Activated naive CD8-positive, alpha-beta T cell treated with anti-CD3 and anti-CD28 coated beads, Interleukin-2, amount 50 U/mL, for 24 hours (primary cell): ENCODE measurements around the gene GSTM1.
"Not testable (repeated sequence)": the region's sequence is repeated elsewhere in the genome, so short reads cannot be mapped to it uniquely, and the experiment has no call there.

Experiments
- ATAC-seq: fragments of 150-1000 bp; cut with Tn5 transposase; one replicate; pipeline ENCODE4 v1.10.0; 2021
- DNase-seq: peaks from one replicate; pipeline ENCODE4 v3.0.0; 2021
- H3K27ac Mint-ChIP-seq: one replicate; pipeline ENCODE4 v1.8.0; 2021; ENCODE audit warnings: mild to moderate bottlenecking, mixed read lengths
- H3K27me3 Mint-ChIP-seq: one replicate; pipeline ENCODE4 v1.8.0; 2021; ENCODE audit warnings: mixed read lengths
- H3K36me3 Mint-ChIP-seq: one replicate; pipeline ENCODE4 v1.8.0; 2021; ENCODE audit warnings: low read depth, mixed read lengths
- H3K4me1 Mint-ChIP-seq: one replicate; pipeline ENCODE4 v1.8.0; 2021; ENCODE audit warnings: mixed read lengths
- H3K4me3 Mint-ChIP-seq: one replicate; pipeline ENCODE4 v1.8.0; 2021; ENCODE audit warnings: mild to moderate bottlenecking, moderate library complexity, mixed read lengths
- H3K9me3 Mint-ChIP-seq: one replicate; pipeline ENCODE4 v1.8.0; 2021; ENCODE audit warnings: mixed read lengths

Gene GSTM1

DNA sequence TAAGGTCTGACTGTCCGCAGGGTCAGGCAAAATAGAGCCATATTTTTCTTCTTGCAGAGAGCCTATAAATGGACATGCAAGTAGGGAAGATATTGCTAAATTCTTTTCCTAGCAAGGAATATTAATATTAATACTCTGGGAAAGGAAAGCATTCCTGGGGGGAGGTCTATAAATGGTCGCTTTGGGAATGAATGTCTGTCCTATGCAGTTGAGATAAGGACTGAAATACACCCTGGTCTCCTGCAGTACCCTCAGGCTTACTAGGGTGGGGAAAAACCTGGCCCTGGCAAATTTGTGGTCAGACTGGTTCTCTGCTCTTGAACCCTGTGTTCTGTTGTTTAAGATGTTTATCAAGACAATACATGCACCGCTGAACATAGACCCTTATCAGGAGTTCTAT lies 15.3 kb downstream of the GSTM1 start:
- not testable (repeated sequence) for H3K9me3 Mint-ChIP-seq, H3K27ac Mint-ChIP-seq, DNase-seq, H3K4me1 Mint-ChIP-seq, ATAC-seq, H3K27me3 Mint-ChIP-seq, H3K36me3 Mint-ChIP-seq, H3K4me3 Mint-ChIP-seq

DNA sequence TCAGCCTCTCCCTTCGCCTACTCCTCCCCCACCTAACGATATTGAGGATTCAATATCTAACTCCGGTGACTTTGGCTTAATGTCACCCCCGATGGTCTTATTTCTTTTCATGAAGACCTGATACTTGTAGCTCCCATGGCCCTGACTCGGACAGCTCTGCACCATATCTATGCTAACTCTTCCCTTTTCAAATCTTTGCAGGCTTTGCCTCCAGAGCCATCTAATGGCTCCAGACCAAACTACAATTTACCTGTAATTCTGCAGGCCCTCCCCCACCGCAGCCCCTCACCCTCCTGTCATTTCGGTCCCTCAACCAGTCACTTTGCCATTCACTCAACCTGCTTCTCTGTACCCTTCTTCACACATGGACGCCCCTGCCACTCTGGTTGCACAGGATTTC lies 16.6 kb downstream of the GSTM1 start:
- no peak overlapping the region for H3K4me3 Mint-ChIP-seq
- no peak overlapping the region for H3K27ac Mint-ChIP-seq
- H3K27me3 Mint-ChIP-seq: no peaks in the 10 kb centered on the region
- no peaks in the 10 kb centered on the region for H3K4me1 Mint-ChIP-seq
- H3K36me3 Mint-ChIP-seq: peaks cover 10% of the 10 kb centered on the region
- peaks cover 9% of the 10 kb centered on the region for H3K9me3 Mint-ChIP-seq
- DNase-seq (no peak), ATAC-seq (no peak)

DNA sequence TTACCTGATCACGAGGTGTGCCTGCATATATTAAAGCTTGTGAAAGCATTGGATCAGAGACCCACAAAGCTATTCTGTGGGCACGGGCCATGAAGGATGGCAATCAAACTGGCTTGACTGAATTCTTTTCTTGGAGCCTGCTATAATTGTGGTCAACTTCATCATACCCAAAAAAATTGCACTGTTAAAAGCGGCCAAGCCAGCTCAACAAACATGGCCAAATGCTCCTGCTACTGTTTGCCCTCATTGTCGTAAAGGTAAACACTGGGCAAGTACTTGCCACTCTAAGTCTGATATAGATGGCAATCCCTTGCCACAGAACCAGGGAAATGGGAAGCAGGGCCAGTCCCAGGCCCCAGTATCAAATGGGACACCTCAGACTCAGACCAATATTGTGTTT lies 17.8 kb downstream of the GSTM1 start:
- Mint-ChIP-seq H3K4me1 (no peaks in the 10 kb centered on the region), H3K36me3 (peaks cover 11% of the 10 kb centered on the region), H3K27me3 (no peaks in the 10 kb centered on the region), H3K9me3 (peaks cover 13% of the 10 kb centered on the region), H3K4me3 (no peak overlapping the region), H3K27ac (no peak overlapping the region)
- ATAC-seq (no peak), DNase-seq (no peak)

DNA sequence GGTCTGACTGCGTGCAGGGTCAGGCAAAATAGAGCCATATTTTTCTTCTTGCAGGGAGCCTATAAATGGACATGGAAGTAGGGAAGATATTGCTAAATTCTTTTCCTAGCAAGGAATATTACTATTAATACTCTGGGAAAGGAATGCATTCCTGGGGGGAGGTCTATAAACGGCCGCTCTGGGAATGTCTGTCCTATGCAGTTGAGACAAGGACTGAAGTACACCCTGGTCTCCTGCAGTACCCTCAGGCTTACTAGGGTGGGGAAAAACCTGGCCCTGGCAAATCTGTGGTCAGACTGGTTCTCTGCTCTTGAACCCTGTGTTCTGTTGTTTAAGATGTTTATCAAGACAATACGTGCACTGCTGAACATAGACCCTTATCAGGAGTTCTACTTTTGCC lies 21.3 kb downstream of the GSTM1 start:
- not testable (repeated sequence) for DNase-seq, H3K4me3 Mint-ChIP-seq, H3K27me3 Mint-ChIP-seq, ATAC-seq, H3K27ac Mint-ChIP-seq, H3K4me1 Mint-ChIP-seq
- Mint-ChIP-seq H3K9me3 (peaks cover 13% of the 10 kb centered on the region), H3K36me3 (peaks cover 11% of the 10 kb centered on the region)

DNA sequence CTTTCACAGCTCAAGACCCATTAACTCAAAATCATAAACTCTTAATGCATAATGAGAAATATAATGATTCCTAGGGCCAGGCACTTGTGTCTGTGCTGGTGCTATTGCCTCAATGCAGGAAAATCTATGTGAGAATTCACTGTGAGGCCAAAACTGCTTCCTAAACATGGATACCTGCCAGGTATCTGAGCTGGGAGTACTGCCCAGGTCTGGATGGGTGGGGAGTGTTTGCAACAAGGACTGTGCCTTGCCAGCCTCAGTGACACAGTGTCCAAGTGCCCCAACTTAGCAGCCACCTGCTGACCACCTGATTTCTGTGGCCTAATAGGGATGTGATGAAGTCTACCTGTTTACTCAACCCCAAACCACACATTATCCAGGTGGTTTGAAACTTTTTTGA lies 22.2 kb downstream of the GSTM1 start:
- peaks cover 13% of the 10 kb centered on the region for H3K9me3 Mint-ChIP-seq
- H3K27me3 Mint-ChIP-seq: peaks cover 14% of the 10 kb centered on the region
- H3K27ac Mint-ChIP-seq, H3K4me3 Mint-ChIP-seq, H3K36me3 Mint-ChIP-seq, ATAC-seq, DNase-seq, H3K4me1 Mint-ChIP-seq: not testable (repeated sequence)

DNA sequence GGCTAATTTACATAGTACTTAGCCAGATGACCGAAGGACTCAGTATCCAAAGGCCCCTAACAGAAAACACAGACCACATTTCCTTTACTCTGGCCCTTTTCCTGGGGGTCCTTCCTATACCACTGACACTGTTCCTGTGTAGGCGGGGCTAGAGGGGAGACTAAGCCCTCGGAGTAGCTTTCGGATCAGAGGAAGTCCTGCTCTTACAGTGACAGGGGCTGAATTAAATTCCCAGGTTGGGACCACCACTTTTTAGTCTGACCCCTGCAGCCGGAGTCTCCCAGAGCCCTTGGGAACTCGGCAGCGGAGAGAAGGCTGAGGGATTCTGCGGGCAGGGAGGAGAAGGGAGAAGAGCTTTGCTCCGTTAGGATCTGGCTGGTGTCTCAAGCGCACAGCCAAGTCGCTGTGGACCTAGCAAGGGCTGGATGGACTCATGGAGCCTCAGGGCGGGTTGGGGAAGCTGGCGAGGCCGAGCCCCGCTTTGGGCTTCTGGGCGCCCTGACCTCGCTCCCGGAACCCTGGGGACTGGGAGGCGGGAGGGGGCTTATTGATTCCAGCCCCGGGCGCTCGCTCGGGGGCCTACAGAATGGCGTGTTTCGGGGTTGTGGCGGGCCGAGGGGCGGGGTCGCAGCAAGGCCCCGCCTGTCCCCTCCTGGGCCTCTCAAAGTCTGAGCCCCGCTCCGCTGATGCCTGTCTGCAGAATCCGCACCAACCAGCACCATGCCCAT lies 24.1 kb downstream of the GSTM1 start, which contains the start of gene GSTM5:
TSS of gene GSTM5 (plus strand) at position 659 of the 728 bp plus-strand sequence. CDS start at position 721, 62 bp downstream.
- not testable (repeated sequence) for H3K4me1 Mint-ChIP-seq, DNase-seq, H3K36me3 Mint-ChIP-seq
- peak within 1 kb of the TSS; percentile 65 for H3K27ac Mint-ChIP-seq
- ATAC-seq: peak; percentile 57
- peaks cover 19% of the 10 kb centered on the region for H3K27me3 Mint-ChIP-seq
- H3K4me3 Mint-ChIP-seq: peak within 1 kb of the TSS; percentile 63
- H3K9me3 Mint-ChIP-seq: peaks cover 13% of the 10 kb centered on the region

DNA sequence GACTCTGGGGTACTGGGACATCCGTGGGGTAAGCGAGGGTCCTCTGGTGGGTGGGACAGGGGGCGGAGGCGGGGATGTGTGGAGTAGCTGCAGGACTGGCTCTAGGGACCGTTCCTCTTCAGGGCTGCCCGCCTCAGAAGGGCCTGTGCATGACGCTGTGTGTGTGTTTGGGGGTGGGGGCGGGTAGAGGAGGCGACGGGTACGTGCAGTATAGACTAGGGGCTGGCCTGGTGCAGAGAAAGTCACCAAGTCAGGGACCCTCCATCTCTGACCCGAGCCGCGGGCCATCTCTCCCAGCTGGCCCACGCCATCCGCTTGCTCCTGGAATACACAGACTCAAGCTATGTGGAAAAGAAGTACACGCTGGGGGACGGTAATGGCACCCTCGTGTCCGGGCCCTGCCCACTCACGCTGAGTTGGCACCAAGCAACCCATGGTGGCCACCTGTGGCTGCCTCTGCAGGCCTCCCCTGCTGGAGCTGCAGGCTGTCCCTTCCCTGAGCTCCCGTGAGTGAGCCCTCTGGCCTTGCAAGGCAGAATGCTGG lies 24.8 kb downstream of the GSTM1 start:
- peaks cover 2% of the 10 kb centered on the region for H3K4me1 Mint-ChIP-seq
- H3K27me3 Mint-ChIP-seq: peaks cover 19% of the 10 kb centered on the region
- peaks cover 13% of the 10 kb centered on the region for H3K9me3 Mint-ChIP-seq
- H3K27ac Mint-ChIP-seq: no peak overlapping the region
- ATAC-seq: peak; percentile 16
- no peak for DNase-seq
- H3K4me3 Mint-ChIP-seq: peak overlapping the region; percentile 21
- H3K36me3 Mint-ChIP-seq: peaks cover 7% of the 10 kb centered on the region

DNA sequence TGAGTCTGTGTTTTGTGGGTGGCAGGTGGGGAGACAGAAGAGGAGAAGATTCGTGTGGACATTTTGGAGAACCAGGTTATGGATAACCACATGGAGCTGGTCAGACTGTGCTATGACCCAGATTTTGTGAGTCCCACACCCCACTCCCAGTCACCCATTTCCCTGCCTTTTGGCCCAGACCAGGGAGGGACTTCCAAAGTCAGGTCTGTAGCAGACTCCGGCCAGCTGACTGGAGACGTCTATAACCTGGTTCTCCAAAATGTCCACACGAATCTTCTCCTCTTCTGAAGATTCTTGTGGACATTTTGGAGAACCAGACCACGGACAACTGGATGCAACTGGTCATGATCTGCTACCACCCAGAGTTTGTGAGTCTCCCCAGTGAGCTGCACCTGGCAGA lies 26.0 kb downstream of the GSTM1 start:
- DNase-seq: no peak
- Mint-ChIP-seq H3K4me1 (peaks cover 2% of the 10 kb centered on the region), H3K36me3 (peaks cover 2% of the 10 kb centered on the region), H3K27ac (no peak overlapping the region), H3K27me3 (peaks cover 19% of the 10 kb centered on the region), H3K4me3 (no peak overlapping the region), H3K9me3 (peaks cover 7% of the 10 kb centered on the region)
- no peak for ATAC-seq

DNA sequence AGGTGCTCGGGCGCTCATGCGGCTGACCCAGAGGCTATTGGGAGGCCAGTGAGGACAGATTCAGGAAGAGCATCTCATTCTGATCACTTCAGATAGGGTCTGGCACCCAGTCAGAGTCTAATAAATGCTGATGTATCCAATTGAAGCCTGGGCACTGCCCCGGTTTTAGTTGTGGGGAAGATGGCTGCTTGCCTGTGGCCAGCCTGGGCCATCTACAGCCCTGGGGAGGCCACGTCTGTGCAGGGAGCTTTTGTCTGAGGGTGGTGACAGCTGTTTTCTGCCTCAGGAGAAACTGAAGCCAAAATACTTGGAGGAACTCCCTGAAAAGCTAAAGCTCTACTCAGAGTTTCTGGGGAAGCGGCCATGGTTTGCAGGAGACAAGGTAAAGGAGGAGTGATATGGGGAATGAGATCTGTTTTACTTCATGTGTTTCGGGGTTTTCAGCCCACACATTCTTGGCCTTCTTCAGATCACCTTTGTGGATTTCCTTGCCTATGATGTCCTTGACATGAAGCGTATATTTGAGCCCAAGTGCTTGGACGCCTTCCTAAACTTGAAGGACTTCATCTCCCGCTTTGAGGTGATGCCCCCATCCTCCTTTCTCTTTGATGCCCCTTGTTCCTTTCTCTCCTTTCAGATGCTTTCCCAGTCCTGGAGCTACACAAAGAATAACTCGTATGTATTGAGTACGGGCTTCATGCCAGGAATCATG lies 27.2 kb downstream of the GSTM1 start:
- H3K9me3 Mint-ChIP-seq: no peaks in the 10 kb centered on the region
- no peak overlapping the region for H3K27ac Mint-ChIP-seq
- no peak overlapping the region for H3K4me3 Mint-ChIP-seq
- DNase-seq (no peak), ATAC-seq (no peak)
- H3K36me3 Mint-ChIP-seq: no peaks in the 10 kb centered on the region
- H3K4me1 Mint-ChIP-seq: peaks cover 7% of the 10 kb centered on the region
- H3K27me3 Mint-ChIP-seq: peaks cover 19% of the 10 kb centered on the region

DNA sequence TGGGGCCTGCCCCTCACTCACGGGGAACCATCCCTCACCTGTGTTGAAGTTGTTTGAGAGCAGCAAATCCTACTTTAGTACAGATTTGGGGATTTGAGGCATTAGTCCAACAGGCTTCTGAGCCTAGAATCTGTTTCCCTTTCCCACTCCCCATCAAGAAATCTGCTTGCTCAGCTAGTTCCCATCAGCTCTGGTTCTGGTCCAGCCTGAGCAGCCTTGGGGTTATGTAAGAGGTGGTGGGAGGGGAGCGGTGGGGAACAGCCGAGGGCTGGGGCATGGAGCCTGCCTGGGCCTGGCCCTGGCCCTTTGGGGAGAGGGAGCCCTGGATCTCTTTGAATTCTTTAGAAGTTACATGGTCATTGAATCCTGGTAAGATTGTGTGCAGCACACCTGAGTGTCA lies 28.5 kb downstream of the GSTM1 start:
- Mint-ChIP-seq H3K27me3 (peaks cover 19% of the 10 kb centered on the region), H3K27ac (no peak overlapping the region), H3K36me3 (no peaks in the 10 kb centered on the region), H3K4me1 (peaks cover 7% of the 10 kb centered on the region), H3K4me3 (no peak overlapping the region), H3K9me3 (no peaks in the 10 kb centered on the region)
- ATAC-seq: no peak
- DNase-seq: no peak

DNA sequence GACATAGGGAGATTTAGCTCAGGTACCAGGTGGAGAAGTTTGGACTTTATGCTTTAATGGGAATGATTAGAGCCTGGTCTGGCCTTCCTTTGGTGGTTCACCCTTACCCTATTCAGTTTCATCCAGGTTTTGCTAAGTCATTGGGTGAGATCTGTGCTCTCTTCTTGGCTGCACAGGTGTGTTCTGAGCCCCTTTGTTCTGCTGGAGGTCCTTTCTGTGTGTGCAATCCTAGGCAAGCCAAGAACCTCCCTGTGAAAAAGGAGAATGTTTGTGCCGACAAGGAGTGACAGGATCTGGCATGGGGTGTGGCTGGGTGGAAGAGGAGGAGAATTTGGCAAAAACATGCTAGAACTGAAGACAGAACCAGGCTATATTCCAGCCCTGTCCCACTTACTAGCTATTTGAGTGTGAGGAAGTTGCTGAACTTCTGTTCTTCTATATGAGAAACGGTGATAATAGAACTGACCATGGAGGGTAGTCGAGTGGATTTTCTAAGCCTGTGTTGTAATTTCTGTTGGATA lies 29.0 kb downstream of the GSTM1 start:
- ATAC-seq (no peak), DNase-seq (no peak)
- Mint-ChIP-seq H3K4me1 (peaks cover 7% of the 10 kb centered on the region), H3K36me3 (no peaks in the 10 kb centered on the region), H3K27ac (no peak overlapping the region), H3K4me3 (no peak overlapping the region), H3K9me3 (no peaks in the 10 kb centered on the region), H3K27me3 (peaks cover 19% of the 10 kb centered on the region)

DNA sequence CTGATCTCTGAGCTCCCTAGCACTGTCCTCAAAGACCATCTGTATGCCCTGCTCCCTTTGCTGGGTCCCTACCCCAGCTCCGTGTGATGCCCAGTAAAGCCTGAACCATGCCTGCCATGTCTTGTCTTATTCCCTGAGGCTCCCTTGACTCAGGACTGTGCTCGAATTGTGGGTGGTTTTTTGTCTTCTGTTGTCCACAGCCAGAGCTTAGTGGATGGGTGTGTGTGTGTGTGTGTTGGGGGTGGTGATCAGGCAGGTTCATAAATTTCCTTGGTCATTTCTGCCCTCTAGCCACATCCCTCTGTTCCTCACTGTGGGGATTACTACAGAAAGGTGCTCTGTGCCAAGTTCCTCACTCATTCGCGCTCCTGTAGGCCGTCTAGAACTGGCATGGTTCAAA lies 30.1 kb downstream of the GSTM1 start:
- H3K36me3 Mint-ChIP-seq: no peaks in the 10 kb centered on the region
- no peak for ATAC-seq
- H3K27ac Mint-ChIP-seq: no peak overlapping the region
- DNase-seq: no peak
- no peaks in the 10 kb centered on the region for H3K9me3 Mint-ChIP-seq
- H3K4me1 Mint-ChIP-seq: peaks cover 6% of the 10 kb centered on the region
- H3K27me3 Mint-ChIP-seq: peaks cover 19% of the 10 kb centered on the region
- no peak overlapping the region for H3K4me3 Mint-ChIP-seq

DNA sequence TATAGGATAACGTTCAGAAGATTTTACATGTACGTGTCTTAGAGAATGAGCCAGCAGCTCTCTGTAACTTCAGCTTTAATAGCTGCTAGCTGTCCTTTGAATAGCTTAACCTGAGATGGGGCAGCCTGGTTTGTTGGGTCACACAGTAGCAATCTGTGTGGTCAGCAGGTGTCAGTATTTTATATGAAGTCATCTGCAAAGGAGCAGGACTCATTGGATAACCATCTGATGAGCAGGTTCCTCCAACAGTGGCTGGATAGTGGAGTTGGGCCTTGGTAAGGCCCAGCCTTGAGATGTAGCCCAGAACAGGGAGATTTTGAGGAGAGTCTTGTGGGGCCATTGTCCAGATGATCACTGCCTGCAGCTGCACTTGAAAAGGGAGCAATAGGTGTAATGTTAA lies 30.9 kb downstream of the GSTM1 start:
- H3K36me3 Mint-ChIP-seq: no peaks in the 10 kb centered on the region
- H3K27me3 Mint-ChIP-seq: peaks cover 16% of the 10 kb centered on the region
- DNase-seq (no peak), ATAC-seq (no peak)
- no peak overlapping the region for H3K4me3 Mint-ChIP-seq
- H3K9me3 Mint-ChIP-seq: no peaks in the 10 kb centered on the region
- no peak overlapping the region for H3K27ac Mint-ChIP-seq
- peaks cover 6% of the 10 kb centered on the region for H3K4me1 Mint-ChIP-seq

DNA sequence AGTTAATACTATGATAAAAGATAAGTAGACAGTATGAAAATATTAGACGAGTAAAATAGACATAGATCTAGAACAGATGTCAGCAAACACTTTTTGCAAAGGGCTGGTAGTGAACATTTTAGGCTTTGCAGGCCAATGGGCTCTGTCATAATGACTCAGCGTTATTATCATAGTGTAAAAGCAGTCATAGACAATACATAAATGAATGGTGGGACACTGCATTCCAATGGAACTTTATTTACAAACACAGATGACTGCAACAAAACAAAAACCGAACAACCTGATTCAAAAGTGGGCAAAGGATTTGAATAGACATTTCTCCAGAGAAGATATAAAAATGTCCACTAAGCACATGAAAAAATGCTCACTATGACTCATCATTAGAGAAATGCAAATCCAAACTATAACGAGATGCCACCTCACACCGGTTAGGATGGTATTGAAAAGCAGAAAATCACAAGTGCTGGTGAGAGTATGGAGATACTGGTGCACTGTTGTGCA lies 31.8 kb downstream of the GSTM1 start:
- Mint-ChIP-seq H3K4me1 (peaks cover 6% of the 10 kb centered on the region), H3K36me3 (no peaks in the 10 kb centered on the region), H3K27me3 (peaks cover 7% of the 10 kb centered on the region), H3K9me3 (no peaks in the 10 kb centered on the region), H3K4me3 (no peak overlapping the region), H3K27ac (no peak overlapping the region)
- DNase-seq: no peak
- ATAC-seq: no peak

DNA sequence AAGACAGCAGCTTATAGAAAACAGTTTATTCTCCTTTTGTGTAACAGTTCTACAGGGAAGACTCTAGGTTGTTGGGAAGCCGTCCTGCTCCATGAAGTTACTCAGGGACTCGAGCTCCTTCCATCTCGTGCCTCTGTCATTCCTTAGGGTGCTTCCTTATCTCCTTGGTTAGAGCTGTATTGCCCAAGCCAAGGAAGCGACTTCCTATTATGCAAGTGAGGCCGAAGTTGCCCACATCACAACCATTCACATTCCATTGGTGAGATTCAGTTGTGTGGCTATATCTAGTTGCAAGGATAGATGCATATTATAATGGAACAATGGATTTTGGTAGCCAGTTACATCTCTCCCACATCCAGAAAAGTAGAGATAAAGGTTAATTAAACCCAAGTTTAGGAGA lies 33.4 kb downstream of the GSTM1 start:
- Mint-ChIP-seq H3K36me3 (no peaks in the 10 kb centered on the region), H3K4me3 (no peak overlapping the region), H3K27ac (no peak overlapping the region), H3K4me1 (peaks cover 6% of the 10 kb centered on the region), H3K27me3 (no peaks in the 10 kb centered on the region), H3K9me3 (no peaks in the 10 kb centered on the region)
- DNase-seq (no peak), ATAC-seq (no peak)
